Neural cell (in vitro differentiated cells): Measurements from ENCODE around the gene PIK3R3. TPM values are rescaled to one million over a fixed set of nuclear protein-coding genes. Genes with fewer than 3 reads are reported as not detected.

Source experiments
- H2AFZ ChIP-seq: fragments of 200-600, 300-800 bp; sonication (generic), shearing (Covaris generic); 2 replicates; pipeline ENCODE4 v1.6.0; 2014; ENCODE audit warnings: low read depth, mild to moderate bottlenecking, antibody characterized with exemption, low read length, moderate library complexity
- H3F3A ChIP-seq: fragments of 200-600 bp; shearing (Covaris generic); 2 replicates; pipeline ENCODE4 v1.6.1; 2016; ENCODE audit warnings: mild to moderate bottlenecking, moderate library complexity, mixed read lengths, antibody characterized with exemption, low read length; ENCODE audit not compliant: insufficient read depth, poor library complexity, severe bottlenecking
- H3K27ac ChIP-seq: fragments of 200-600, 300-800 bp; sonication (generic), shearing (Covaris generic); 2 replicates; pipeline ENCODE4 v1.5.1; 2014; ENCODE audit warnings: mild to moderate bottlenecking, low read length, moderate library complexity
- H3K27me3 ChIP-seq: fragments of 300-800, 200-600 bp; sonication (generic), shearing (Covaris generic); 2 replicates; pipeline ENCODE4 v1.6.0; 2014; ENCODE audit warnings: mild to moderate bottlenecking, low read depth, low read length, moderate library complexity; ENCODE audit not compliant: insufficient read depth
- H3K36me3 ChIP-seq: fragments of 300-800, 200-600 bp; sonication (generic), shearing (Covaris generic); 2 replicates; pipeline ENCODE4 v1.5.1; 2014; ENCODE audit warnings: mild to moderate bottlenecking, antibody characterized with exemption, low read length, moderate library complexity; ENCODE audit not compliant: insufficient read depth
- H3K4me2 ChIP-seq: fragments of 300-800, 200-600 bp; sonication (generic), shearing (Covaris generic); 2 replicates; pipeline ENCODE4 v1.6.0; 2014; ENCODE audit warnings: mild to moderate bottlenecking, low read length
- H3K4me3 ChIP-seq: fragments of 300-800, 200-600 bp; sonication (generic), shearing (Covaris generic); 2 replicates; pipeline ENCODE4 v1.5.1; 2014; ENCODE audit warnings: mild to moderate bottlenecking, low read length, moderate library complexity
- H3K79me2 ChIP-seq: fragments of 200-600 bp; shearing (Covaris generic); replicated peaks from 2 replicates; pipeline ENCODE4 v1.6.0; 2014; ENCODE audit warnings: mild to moderate bottlenecking, low read length, moderate library complexity; ENCODE audit not compliant: insufficient read depth
- H3K9ac ChIP-seq: fragments of 300-800, 200-600 bp; sonication (generic), shearing (Covaris generic); 2 replicates; pipeline ENCODE4 v1.6.1; 2016; ENCODE audit warnings: mild to moderate bottlenecking, low read length, mixed read lengths
- H3K9me2 ChIP-seq: fragments of 200-600 bp; shearing (Covaris generic); 2 replicates; pipeline ENCODE4 v1.6.1; 2016; ENCODE audit warnings: mild to moderate bottlenecking, low read length, mixed read lengths; ENCODE audit not compliant: insufficient read depth
- H3K9me3 ChIP-seq: fragments of 200-600, 300-800 bp; sonication (generic), shearing (Covaris generic); 2 replicates; pipeline ENCODE4 v1.6.1; 2016; ENCODE audit warnings: mild to moderate bottlenecking, mixed run types, low read length, moderate library complexity, mixed read lengths
- H4K20me1 ChIP-seq: fragments of 200-600 bp; shearing (Covaris generic); 2 replicates; pipeline ENCODE4 v1.6.1; 2016; ENCODE audit warnings: mild to moderate bottlenecking, mixed run types; ENCODE audit not compliant: insufficient read depth
- CTCF ChIP-seq: fragments of 450-650 bp; IDR thresholded peaks from 2 replicates; pipeline ENCODE4 v1.5.1; 2014; ENCODE audit warnings: antibody characterized with exemption, mild to moderate bottlenecking, moderate library complexity; ENCODE audit not compliant: poor library complexity, severe bottlenecking
- EP300 ChIP-seq: fragments of 450-650 bp; conservative IDR thresholded peaks from 2 replicates; pipeline ENCODE4 v1.6.1; 2014; ENCODE audit warnings: antibody characterized with exemption, mild to moderate bottlenecking, moderate library complexity; ENCODE audit not compliant: poor library complexity, severe bottlenecking
- EZH2 ChIP-seq: fragments of 200-600, 300-800 bp; shearing (Covaris generic), sonication (generic); IDR thresholded peaks from 2 replicates; pipeline ENCODE4 v1.6.1; 2014; ENCODE audit warnings: antibody characterized with exemption, low read length, borderline replicate concordance, mild to moderate bottlenecking; ENCODE audit not compliant: insufficient read depth, poor library complexity, severe bottlenecking
- POLR2AphosphoS5 ChIP-seq: IDR thresholded peaks from 2 replicates; pipeline ENCODE4 v1.6.1; 2012
- RAD21 ChIP-seq: fragments of 450-650 bp; conservative IDR thresholded peaks from 2 replicates; pipeline ENCODE4 v1.6.1; 2014; ENCODE audit warnings: antibody characterized with exemption, mild to moderate bottlenecking, moderate library complexity
- SMC3 ChIP-seq: fragments of 450-650 bp; conservative IDR thresholded peaks from 2 replicates; pipeline ENCODE4 v1.6.1; 2014; ENCODE audit warnings: antibody characterized with exemption, mild to moderate bottlenecking, moderate library complexity; ENCODE audit not compliant: poor library complexity
- polyA plus RNA-seq: library from polyadenylated mRNA; depleted of rRNA; stranded (reverse); fragments of >200 nt; gene quantifications from 2 replicates; pipeline ENCODE4 v1.2.3, GENCODE V29; 2014
- TF ChIP-seq, protein P1 (sequence below): IDR thresholded peaks from 2 replicates; pipeline ENCODE4 v1.6.1; 2012; ENCODE audit warnings: borderline replicate concordance

Gene PIK3R3
- polyA plus RNA-seq, 1 donor from 2014 or later: 119 TPM

DNA sequence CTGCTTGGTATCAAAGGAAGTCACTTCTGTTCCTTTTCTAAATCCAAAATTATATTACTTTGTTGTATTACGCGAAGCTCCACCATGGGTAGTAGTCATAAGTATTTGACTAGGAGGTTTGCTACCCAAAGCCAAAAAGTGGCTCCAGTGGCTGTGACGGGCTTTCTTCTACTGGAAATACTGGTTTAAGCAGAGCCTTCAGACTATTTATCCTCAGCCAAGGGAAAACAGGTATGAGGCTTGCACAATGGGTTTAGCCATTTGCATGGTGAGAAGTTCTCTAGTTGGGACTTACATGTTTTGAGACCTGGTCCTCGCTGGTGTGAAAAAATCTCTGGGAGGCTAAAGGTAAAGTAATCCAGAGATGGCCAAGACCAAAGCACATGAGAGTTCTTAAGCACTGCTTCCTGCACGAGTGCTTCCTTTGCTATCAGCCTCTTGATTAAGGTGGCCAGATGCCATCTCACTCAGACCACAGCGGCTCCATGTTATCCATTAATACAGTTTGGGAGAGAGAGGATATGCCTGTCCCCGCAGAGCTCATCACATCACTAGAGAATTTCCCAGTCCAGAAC lies 121.2 kb downstream of the PIK3R3 start:
- Histone ChIP-seq H3K9ac (no peak overlapping the region), H3K79me2 (no peaks in the 10 kb centered on the region), H3K4me3 (no peak overlapping the region), H4K20me1 (no peaks in the 10 kb centered on the region), H3F3A (no peaks in the 10 kb centered on the region), H3K4me2 (no peak overlapping the region), H3K36me3 (peaks cover 11% of the 10 kb centered on the region), H2AFZ (no peak overlapping the region), H3K9me3 (no peaks in the 10 kb centered on the region), H3K27ac (no peak overlapping the region), H3K27me3 (no peaks in the 10 kb centered on the region), H3K9me2 (no peaks in the 10 kb centered on the region)
- TF ChIP-seq CTCF (no peak), EP300 (no peak), SMC3 (no peak)

GRCh38 chr1:46010611-46011010 lies 121.8 kb downstream of the PIK3R3 start:
- no peaks in the 10 kb centered on the region for H3K9me3 ChIP-seq
- no peak overlapping the region for H3K9ac ChIP-seq
- H3K27me3 ChIP-seq: no peaks in the 10 kb centered on the region
- peaks cover 11% of the 10 kb centered on the region for H3K36me3 ChIP-seq
- no peak overlapping the region for H3K27ac ChIP-seq
- no peak for TF ChIP-seq CTCF
- no peak for TF ChIP-seq SMC3
- TF ChIP-seq POLR2AphosphoS5: no peak
- no peak for TF ChIP-seq RAD21
- TF ChIP-seq EZH2: no peak
- no peaks in the 10 kb centered on the region for H3F3A ChIP-seq
- no peaks in the 10 kb centered on the region for H3K79me2 ChIP-seq
- no peak overlapping the region for H2AFZ ChIP-seq
- H3K9me2 ChIP-seq: no peaks in the 10 kb centered on the region
- H3K4me2 ChIP-seq: no peak overlapping the region
- no peaks in the 10 kb centered on the region for H4K20me1 ChIP-seq
- no peak overlapping the region for H3K4me3 ChIP-seq

DNA sequence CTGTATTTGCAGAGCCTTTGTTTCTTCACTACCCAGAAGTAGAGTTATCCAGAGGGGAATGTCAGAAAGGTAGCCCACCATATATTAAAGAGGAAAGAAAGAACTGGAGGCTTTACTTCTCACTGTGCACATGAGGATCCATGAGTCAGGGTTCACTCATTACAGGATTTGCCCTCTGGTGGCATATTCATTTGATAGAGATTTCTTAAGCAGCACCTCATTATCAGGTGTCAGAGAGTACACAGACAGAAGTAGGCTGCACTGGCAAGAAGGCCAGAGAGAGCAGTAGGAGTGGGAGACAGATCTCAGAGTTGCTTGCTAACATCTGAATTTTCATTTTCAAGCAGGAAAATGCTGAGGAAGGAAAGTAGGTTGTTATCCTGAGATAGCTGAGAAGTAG lies 123.8 kb downstream of the PIK3R3 start:
- Histone ChIP-seq H3K9me3 (no peaks in the 10 kb centered on the region), H3K9me2 (no peaks in the 10 kb centered on the region), H4K20me1 (no peaks in the 10 kb centered on the region), H3K79me2 (no peaks in the 10 kb centered on the region), H3K27me3 (no peaks in the 10 kb centered on the region), H3K9ac (no peak overlapping the region), H3K27ac (no peak overlapping the region), H3K4me2 (no peak overlapping the region), H3F3A (no peaks in the 10 kb centered on the region), H3K36me3 (peaks cover 11% of the 10 kb centered on the region), H3K4me3 (no peak overlapping the region), H2AFZ (no peak overlapping the region)
- TF ChIP-seq RAD21 (no peak), EP300 (no peak), CTCF (no peak), POLR2AphosphoS5 (no peak), SMC3 (no peak), EZH2 (no peak)
- TF ChIP-seq, protein P1, sequence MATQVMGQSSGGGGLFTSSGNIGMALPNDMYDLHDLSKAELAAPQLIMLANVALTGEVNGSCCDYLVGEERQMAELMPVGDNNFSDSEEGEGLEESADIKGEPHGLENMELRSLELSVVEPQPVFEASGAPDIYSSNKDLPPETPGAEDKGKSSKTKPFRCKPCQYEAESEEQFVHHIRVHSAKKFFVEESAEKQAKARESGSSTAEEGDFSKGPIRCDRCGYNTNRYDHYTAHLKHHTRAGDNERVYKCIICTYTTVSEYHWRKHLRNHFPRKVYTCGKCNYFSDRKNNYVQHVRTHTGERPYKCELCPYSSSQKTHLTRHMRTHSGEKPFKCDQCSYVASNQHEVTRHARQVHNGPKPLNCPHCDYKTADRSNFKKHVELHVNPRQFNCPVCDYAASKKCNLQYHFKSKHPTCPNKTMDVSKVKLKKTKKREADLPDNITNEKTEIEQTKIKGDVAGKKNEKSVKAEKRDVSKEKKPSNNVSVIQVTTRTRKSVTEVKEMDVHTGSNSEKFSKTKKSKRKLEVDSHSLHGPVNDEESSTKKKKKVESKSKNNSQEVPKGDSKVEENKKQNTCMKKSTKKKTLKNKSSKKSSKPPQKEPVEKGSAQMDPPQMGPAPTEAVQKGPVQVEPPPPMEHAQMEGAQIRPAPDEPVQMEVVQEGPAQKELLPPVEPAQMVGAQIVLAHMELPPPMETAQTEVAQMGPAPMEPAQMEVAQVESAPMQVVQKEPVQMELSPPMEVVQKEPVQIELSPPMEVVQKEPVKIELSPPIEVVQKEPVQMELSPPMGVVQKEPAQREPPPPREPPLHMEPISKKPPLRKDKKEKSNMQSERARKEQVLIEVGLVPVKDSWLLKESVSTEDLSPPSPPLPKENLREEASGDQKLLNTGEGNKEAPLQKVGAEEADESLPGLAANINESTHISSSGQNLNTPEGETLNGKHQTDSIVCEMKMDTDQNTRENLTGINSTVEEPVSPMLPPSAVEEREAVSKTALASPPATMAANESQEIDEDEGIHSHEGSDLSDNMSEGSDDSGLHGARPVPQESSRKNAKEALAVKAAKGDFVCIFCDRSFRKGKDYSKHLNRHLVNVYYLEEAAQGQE: no peak
